Middle frontal gyrus (tissue), 1 donor: ENCODE measurements around the gene CTPS2.
"Not testable (repeated sequence)": the region's sequence is repeated elsewhere in the genome, so short reads cannot be mapped to it uniquely, and the experiment has no call there.

Experiments
- DNase-seq: peaks from one replicate; pipeline ENCODE4 v3.0.0-alpha.2; 2015; ENCODE audit warnings: low spot score; ENCODE audit errors: extremely low spot score

Gene CTPS2

DNA sequence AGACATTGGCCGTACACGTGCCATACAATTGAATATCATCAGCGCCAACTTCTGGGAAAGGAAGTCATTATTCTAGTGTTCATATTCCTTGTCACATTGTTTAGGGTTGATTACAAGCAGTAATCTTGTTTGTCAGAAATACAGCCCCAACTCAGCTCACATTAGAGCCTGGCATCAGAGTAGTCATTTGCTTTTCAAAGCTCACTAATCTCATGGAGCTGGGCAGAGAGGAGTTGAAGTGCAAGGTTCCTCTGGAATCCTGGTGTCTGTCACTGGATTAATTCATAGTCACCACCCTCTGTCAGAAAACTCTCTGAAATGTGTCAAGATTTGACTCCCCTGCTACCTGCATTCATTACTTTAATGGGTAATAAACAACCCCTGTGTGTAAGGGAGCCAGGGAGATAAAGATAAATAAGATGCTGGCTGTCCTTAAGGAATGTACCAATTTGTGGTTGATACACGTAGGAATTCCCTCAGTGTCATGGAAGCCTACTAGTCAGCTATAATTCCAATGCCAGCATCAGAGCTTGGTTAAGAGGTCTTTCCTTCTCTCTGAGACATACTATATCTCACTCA is 106.2 kb downstream of the CTPS2 start:
- DNase-seq = no peak

GRCh38 chrX:16604337-16604736 is 108.1 kb downstream of the CTPS2 start:
- DNase-seq = no peak

DNA sequence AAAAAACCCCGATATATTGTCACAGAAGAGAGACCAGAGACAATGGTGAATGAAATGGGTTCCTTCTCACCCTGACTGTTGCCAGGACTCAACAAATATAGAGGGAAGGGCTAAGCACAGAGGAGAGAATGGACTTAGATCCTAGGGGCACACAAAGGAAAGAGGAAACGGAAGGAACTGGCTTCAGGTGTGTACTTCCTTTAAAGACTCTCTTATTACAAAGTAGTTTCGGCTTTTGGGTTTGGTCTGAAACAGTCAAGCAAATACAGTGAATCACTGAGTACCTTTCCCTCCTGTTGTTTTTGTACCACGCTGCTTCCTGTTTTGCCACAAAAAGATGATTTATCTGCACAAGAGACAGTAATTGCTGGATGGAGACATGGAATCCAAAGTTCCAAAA is 108.6 kb downstream of the CTPS2 start:
- no peak for DNase-seq

GRCh38 chrX:16603235-16603634 is 109.2 kb downstream of the CTPS2 start:
- not testable (repeated sequence) for DNase-seq

- DNase-seq = no peak
These were observed 110.6 kb downstream of the CTPS2 start for GRCh38 chrX:16601885-16602284.

- no peak for DNase-seq
These were observed 118.0 kb downstream of the CTPS2 start for GRCh38 chrX:16594490-16594889.

- no peak for DNase-seq
These were observed 118.7 kb downstream of the CTPS2 start for GRCh38 chrX:16593801-16594200.

DNA sequence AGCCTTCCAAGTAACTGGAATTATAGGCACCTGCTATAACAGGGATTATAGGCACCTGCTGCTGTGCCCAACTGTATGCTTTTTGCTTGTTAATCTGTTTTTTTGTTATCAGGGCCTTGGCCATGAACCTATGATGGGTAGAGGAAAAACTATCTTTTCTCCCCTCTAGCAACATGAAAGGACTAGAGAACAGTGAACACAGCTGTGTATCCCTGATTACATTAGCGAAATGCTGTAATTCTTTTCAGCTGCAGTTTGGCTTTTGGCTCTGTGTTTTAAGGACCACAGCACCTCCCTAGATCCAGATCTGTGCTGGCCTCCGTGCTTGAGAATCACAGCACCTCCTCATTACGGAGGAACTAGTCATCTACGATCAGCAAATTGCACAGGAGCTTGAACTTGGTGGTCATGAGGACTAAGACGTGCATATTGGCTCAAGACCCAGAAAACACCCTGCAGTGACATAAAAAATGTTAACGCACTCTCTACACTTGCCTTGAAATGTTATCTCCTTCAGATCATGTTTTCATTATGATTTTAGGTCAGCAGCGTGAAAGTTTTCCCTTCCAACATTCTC is 120.2 kb downstream of the CTPS2 start:
- DNase-seq = no peak

DNA sequence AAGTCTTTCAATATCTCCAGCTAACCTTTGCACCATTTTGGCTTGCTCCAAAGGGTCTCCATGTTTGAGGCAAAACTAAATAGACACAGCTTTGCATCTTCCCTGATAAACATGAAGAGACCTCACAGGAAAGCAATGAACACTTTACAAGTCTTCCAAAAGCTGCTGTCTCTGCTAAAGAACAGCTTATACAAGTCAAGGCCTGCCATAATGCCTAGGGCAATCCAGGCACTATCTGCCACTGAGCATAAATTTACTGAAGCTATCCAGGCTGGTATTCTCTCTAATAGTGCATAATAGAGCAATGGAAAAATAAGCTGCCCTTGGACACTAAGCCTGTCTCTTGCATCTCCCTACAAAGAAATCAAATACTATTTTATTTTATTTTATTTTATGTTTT is 122.6 kb downstream of the CTPS2 start:
- no peak for DNase-seq

DNA sequence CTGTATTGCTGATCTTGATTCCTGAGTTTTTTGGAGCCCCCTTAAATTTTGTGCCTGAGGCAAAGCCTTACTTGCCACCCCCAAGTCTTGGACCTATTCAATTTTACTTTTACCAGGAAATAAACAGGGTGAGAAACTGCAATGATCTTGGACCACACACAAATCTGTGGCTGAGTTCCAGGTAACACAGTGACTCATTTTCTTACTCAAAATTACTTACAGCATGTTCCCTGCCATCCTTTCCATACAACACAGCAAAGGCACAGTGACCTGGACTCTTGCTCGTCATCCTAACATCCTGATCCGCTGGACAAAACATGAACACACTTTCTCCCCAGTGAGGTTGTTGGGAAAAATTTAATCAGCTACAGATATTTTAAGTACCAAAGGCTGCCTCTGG is 123.3 kb downstream of the CTPS2 start:
- no peak for DNase-seq

DNA sequence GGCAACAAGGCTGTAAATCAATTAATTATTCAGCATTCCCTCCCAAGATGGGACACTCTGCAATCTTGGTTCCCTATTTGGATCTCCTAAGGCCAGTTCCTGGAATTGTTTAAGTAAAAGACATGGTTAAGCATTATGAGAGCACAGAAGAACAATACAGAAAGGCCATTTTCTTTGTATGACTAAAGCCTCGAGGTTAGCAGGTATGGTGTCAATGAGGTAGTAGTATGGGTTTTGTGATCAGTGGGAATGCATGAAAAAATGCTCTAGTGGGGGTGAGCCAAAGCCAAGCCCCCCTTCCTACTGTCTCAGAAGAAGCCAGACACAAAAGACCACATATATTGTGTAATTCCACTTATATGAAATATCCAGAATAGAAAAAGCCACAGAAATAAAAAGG is 124.2 kb downstream of the CTPS2 start:
- DNase-seq = no peak

GRCh38 chrX:16587836-16588235 is 124.6 kb downstream of the CTPS2 start:
- no peak for DNase-seq

DNA sequence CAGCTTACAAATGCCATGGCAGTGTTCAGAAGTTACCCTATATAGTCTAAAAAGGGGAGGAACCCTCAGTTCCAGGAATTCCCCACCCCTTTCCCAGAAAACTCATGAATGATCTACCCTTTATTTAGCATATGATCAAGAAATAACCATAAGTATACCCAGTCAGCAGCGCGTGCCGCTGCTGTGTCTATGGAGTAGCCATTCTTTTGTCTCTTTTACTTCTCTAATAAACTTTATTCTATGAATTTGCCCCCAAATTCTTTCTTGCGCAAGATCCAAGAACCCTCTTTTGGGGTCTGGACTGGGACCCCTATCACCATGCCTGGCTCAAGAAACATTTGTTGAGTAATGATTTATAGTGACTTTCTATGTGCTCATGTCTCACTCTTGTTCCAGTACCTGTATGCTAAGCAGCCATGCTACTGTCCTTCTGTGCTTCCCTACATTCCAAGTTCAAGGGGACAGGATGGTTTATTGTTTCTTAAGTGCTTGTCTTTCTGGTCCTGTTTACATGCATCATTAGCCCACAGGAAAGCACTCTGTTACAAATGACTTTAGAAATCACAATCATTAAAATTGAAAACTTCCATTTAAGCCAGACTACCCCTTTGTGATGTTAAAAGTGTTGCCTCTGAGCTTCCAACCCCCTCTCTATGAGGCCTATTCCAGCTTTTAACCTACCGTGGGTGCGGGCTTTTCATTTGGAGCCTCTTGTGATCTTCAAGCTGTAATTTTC is 125.9 kb downstream of the CTPS2 start:
- DNase-seq = no peak

DNA sequence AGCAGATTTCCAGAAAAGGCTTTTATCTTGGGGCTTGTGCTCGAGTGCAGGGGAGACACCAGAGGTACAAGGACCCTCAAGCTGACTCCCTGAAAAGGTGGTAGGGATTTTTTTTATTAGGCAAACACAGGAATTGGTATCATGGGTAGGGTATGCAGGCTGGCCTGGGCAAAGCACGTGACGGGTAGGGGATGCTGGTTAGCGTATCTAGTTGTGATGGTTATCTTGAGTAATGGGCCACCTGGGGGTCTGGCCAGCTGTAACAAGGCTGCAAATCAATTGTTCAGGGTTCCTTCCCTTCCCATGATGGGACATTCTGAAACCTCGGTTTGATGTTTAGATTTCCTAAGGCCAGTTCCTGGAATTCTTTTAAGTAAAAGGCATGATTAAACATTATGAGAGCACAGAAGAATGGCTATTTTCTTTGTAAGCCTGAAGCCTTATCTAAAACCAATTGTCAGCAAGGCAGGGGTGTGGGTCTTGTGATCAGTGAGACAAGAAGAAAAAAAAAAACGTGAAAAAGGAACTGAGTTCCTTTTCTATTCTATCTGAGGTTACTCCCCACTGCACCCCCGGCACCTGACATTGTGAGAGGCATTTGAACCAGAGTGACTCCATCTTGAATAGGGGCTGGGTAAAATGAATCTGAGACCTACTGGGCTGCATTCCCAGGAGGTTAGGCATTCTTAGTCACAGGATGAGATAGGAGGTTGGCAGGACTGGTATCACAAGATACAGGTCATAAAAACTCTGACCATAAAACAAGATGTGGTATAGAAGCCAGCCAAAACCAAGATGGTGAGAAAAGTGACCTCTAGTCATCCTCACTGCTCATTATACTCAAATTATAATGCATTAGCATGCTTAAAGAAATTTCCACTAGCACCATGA is 126.7 kb downstream of the CTPS2 start:
- no peak for DNase-seq

- not testable (repeated sequence) for DNase-seq
These were observed 132.3 kb downstream of the CTPS2 start for GRCh38 chrX:16580004-16580797.

DNA sequence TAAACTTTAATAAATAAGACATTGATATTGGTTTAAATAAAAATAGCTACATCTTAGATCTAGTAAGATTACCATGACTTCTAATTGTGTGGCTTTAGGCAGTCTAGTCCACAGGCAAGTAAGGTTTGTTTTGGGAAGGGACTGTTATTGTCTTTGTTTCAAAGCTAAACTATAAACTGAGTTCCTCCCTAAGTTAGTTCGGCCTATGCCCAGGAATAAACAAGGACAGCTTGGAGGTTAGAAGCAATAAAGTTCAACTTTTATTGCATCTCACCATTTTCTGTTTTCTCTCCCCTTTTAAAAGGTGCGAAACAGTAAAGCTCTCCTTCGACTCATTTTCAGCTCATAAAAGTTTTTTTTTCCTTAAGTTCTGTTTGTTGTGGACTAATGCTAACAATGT is 133.0 kb downstream of the CTPS2 start:
- DNase-seq = no peak

- DNase-seq = no peak
These were observed 134.3 kb downstream of the CTPS2 start for GRCh38 chrX:16578218-16578617.

- no peak for DNase-seq
These were observed 134.9 kb downstream of the CTPS2 start for GRCh38 chrX:16577483-16578029.

DNA sequence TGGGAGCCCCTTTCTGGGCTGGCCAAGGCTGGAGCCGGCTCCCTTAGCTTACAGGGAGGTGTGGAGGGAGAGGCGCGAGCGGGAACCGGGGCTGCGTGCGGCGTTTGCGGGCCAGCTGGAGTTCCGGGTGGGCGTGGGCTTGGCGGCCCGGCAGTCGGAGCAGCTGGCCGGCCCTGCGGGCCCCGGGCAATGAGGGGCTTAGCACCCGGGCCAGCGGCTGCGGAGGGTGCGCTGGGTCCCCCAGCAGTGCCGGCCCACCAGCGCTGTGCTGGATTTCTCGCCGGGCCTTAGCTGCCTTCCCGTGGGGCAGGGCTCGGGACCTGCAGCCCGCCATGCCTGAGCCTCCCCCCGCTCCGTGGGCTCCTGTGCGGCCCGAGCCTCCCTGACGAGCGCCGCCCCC is 137.1 kb downstream of the CTPS2 start:
- DNase-seq = not testable (repeated sequence)

- DNase-seq = no peak
These were observed 138.7 kb downstream of the CTPS2 start for GRCh38 chrX:16573781-16574180.

GRCh38 chrX:16567681-16568080 is 144.8 kb downstream of the CTPS2 start:
- no peak for DNase-seq
